Subcutaneous adipose tissue (tissue), 4 donors: ENCODE results near the gene SNX21. TPM values are rescaled to one million over a fixed set of nuclear protein-coding genes. Genes with fewer than 3 reads are reported as not detected.

Experiments
- CTCF ChIP-seq: fragments of 450-650 bp; IDR thresholded peaks from one replicate; pipeline ENCODE4 v1.5.1; 2016; ENCODE audit warnings: low read depth, mild to moderate bottlenecking, control low read depth, antibody characterized with exemption, moderate library complexity
- total RNA-seq, 4 donors: library from RNA; depleted of rRNA; stranded (reverse); fragments of >200 nt; gene quantifications; one replicate each; pipeline ENCODE4 v1.1.0, GENCODE V29; 2016

The SNX21 gene
- total RNA-seq, 4 donors from 2014 or later, result 31.6 to 153 (median 90.8) TPM

GRCh38 chr20:45848969-45849582 is 15.5 kb downstream of the SNX21 start:
- TF ChIP-seq CTCF, result no peak

- no peak for TF ChIP-seq CTCF
These were observed 16.6 kb downstream of the SNX21 start for GRCh38 chr20:45850238-45850637.

- no peak for TF ChIP-seq CTCF
These were observed 17.3 kb downstream of the SNX21 start for GRCh38 chr20:45850926-45851325.

GRCh38 chr20:45851501-45851900 is 17.9 kb downstream of the SNX21 start:
- TF ChIP-seq CTCF, result no peak

- TF ChIP-seq CTCF, result no peak
These were observed 18.7 kb downstream of the SNX21 start for GRCh38 chr20:45852326-45852725.

GRCh38 chr20:45853484-45853883 is 19.9 kb downstream of the SNX21 start:
- TF ChIP-seq CTCF, result no peak

- TF ChIP-seq CTCF, result no peak
These were observed 23.7 kb downstream of the SNX21 start, which contains the start of the genes ACOT8 and ZSWIM3 for GRCh38 chr20:45857114-45857881. Gene ACOT8, minus strand, starts transcription at chr20:45857392. Its CDS starts 77 bp downstream, at chr20:45857315. Gene ZSWIM3, plus strand, starts transcription at chr20:45857614. Its CDS starts 212 bp downstream, at chr20:45857826.
